ENCODE results near the gene TUSC7.

The TUSC7 gene

GRCh38 chr3:116709479-116709878 lies at the start of gene TUSC7:
TUSC7 (plus strand) TSS chr3:116709779.
- DNase-seq, result no peak

- no peak for DNase-seq
These were observed 48.4 kb upstream of the TUSC7 start for GRCh38 chr3:116661196-116661595.

- no peak for DNase-seq
These were observed 46.1 kb upstream of the TUSC7 start for GRCh38 chr3:116663161-116664110.

- DNase-seq, result no peak
These were observed 42.3 kb upstream of the TUSC7 start for GRCh38 chr3:116667324-116667723.

GRCh38 chr3:116667791-116668190 lies 41.8 kb upstream of the TUSC7 start:
- no peak for DNase-seq

- no peak for DNase-seq
These were observed 40.0 kb upstream of the TUSC7 start for GRCh38 chr3:116669576-116669975.

GRCh38 chr3:116671151-116671550 lies 38.4 kb upstream of the TUSC7 start:
- no peak for DNase-seq

- DNase-seq, result no peak
These were observed 30.7 kb upstream of the TUSC7 start for GRCh38 chr3:116678853-116679252.

GRCh38 chr3:116691041-116691440 lies 18.5 kb upstream of the TUSC7 start:
- no peak for DNase-seq

- no peak for DNase-seq
These were observed 8.5 kb upstream of the TUSC7 start for GRCh38 chr3:116701070-116701469.

GRCh38 chr3:116702334-116702733 lies 7.2 kb upstream of the TUSC7 start:
- DNase-seq, result no peak

- no peak for DNase-seq
These were observed 2.0 kb upstream of the TUSC7 start for GRCh38 chr3:116707531-116707930.

- DNase-seq, result no peak
These were observed 6.9 kb downstream of the TUSC7 start for GRCh38 chr3:116716490-116716889.

- DNase-seq, result no peak
These were observed 8.0 kb downstream of the TUSC7 start for GRCh38 chr3:116717566-116717965.

GRCh38 chr3:116728454-116728853 lies 18.9 kb downstream of the TUSC7 start:
- no peak for DNase-seq

- DNase-seq, result no peak
These were observed 24.7 kb downstream of the TUSC7 start for GRCh38 chr3:116734243-116734642.

- DNase-seq, result no peak
These were observed 30.1 kb downstream of the TUSC7 start for GRCh38 chr3:116739678-116740077.

- no peak for DNase-seq
These were observed 30.7 kb downstream of the TUSC7 start for GRCh38 chr3:116740293-116740692.

GRCh38 chr3:116741467-116741866 lies 31.9 kb downstream of the TUSC7 start:
- DNase-seq, result no peak

- DNase-seq, result no peak
These were observed 33.5 kb downstream of the TUSC7 start for GRCh38 chr3:116743062-116743461.

- no peak for DNase-seq
These were observed 39.8 kb downstream of the TUSC7 start for GRCh38 chr3:116749388-116749787.

- DNase-seq, result no peak
These were observed 47.7 kb downstream of the TUSC7 start for GRCh38 chr3:116757315-116757714.

- DNase-seq, result no peak
These were observed 49.7 kb downstream of the TUSC7 start for GRCh38 chr3:116759316-116759715.
